ENCODE measurements around the gene TMEM184A. TPM values are rescaled to one million over a fixed set of nuclear protein-coding genes. Genes with fewer than 3 reads are reported as not detected.
A peak's percentile ranks its signal among the peaks of the same experiment; 100 is the strongest.

The TMEM184A gene
- total and polyA plus RNA-seq, 2 of the 13 experiments (the other 11 are each of a cell fraction or from before 2014, with no cell fraction given), result 9.5 to 20.4 TPM

- TF ChIP-seq ZNF839 (CRISPR knock-in tag; IDR thresholded peaks at IDR 0.05; ENCODE audit: borderline replicate concordance) (no peak), MED8 (CRISPR knock-in tag; IDR thresholded peaks at IDR 0.05; ENCODE audit: insufficient replicate concordance) (no peak), CEBPG (CRISPR knock-in tag; IDR thresholded peaks at IDR 0.05) (no peak), ZNF383 (CRISPR knock-in tag; IDR thresholded peaks at IDR 0.05; ENCODE audit: borderline replicate concordance) (no peak), ARNT (IDR thresholded peaks at IDR 0.05) (no peak), ELF3 (CRISPR knock-in tag; IDR thresholded peaks at IDR 0.05) (peak; percentile 76; the same call in 1 of the 2 replicates), CCAR2 (optimal IDR thresholded peaks at IDR 0.05; ENCODE audit: low read depth, low read length) (no peak), ZBTB38 (CRISPR knock-in tag; IDR thresholded peaks at IDR 0.05) (peak; percentile 60; the same call in 1 of the 2 replicates), TFAP4 (IDR thresholded peaks at IDR 0.05; ENCODE audit: borderline replicate concordance, low read depth) (peak; percentile 93; the same call in 1 of the 2 replicates), SP5 (CRISPR knock-in tag; IDR thresholded peaks at IDR 0.05; ENCODE audit: borderline replicate concordance, low read depth) (peak; percentile 60; the same call in 1 of the 2 replicates), ZNF792 (CRISPR knock-in tag; IDR thresholded peaks at IDR 0.05) (no peak), ZBTB20 (CRISPR knock-in tag; IDR thresholded peaks at IDR 0.05; ENCODE audit: borderline replicate concordance, low read depth) (no peak), HNRNPH1 (optimal IDR thresholded peaks at IDR 0.05; ENCODE audit: low read depth, low read length) (no peak), ZNF556 (CRISPR knock-in tag; IDR thresholded peaks at IDR 0.05; ENCODE audit: borderline replicate concordance) (no peak), HNF4G (IDR thresholded peaks at IDR 0.05; ENCODE audit: borderline replicate concordance, low read depth, low read length) (no peak), HNF4G (CRISPR knock-in tag; IDR thresholded peaks at IDR 0.05; ENCODE audit: borderline replicate concordance, low read depth) (peak; percentile 58; the same call in 1 of the 2 replicates), FOXP1 (IDR thresholded peaks at IDR 0.05) (no peak), FOXP1 (CRISPR knock-in tag; IDR thresholded peaks at IDR 0.05) (no peak), ZNF770 (CRISPR knock-in tag; IDR thresholded peaks at IDR 0.05) (no peak), ZKSCAN5 (CRISPR knock-in tag; IDR thresholded peaks at IDR 0.05) (no peak), DMAP1 (CRISPR knock-in tag; IDR thresholded peaks at IDR 0.05) (no peak), ZFP41 (CRISPR knock-in tag; IDR thresholded peaks at IDR 0.05; ENCODE audit: borderline replicate concordance) (no peak), TRAFD1 (CRISPR knock-in tag; IDR thresholded peaks at IDR 0.05; ENCODE audit: borderline replicate concordance) (no peak), ARHGAP35 (CRISPR knock-in tag; IDR thresholded peaks at IDR 0.05; ENCODE audit: borderline replicate concordance) (no peak), RCOR2 (CRISPR knock-in tag; IDR thresholded peaks at IDR 0.05) (no peak), POGK (CRISPR knock-in tag; conservative IDR thresholded peaks at IDR 0.05) (no peak)
Observed at GRCh38 chr7:1555046-1555812, 776 bp downstream of the TMEM184A start (continued).

Data from HepG2 (cell line).